HG03558 (cell line): ENCODE results near the gene RPL18A.
"Not testable (repeated sequence)": the region's sequence is repeated elsewhere in the genome, so short reads cannot be mapped to it uniquely, and the experiment has no call there.

Experiments used
- ATAC-seq: cut with Tn5 transposase; IDR thresholded peaks from one replicate; pipeline ENCODE4 v1.9.1; 2021; ENCODE audit warnings: moderate number of reproducible peaks; ENCODE audit not compliant: unreplicated experiment; ENCODE audit errors: extremely low read depth

The RPL18A gene

DNA sequence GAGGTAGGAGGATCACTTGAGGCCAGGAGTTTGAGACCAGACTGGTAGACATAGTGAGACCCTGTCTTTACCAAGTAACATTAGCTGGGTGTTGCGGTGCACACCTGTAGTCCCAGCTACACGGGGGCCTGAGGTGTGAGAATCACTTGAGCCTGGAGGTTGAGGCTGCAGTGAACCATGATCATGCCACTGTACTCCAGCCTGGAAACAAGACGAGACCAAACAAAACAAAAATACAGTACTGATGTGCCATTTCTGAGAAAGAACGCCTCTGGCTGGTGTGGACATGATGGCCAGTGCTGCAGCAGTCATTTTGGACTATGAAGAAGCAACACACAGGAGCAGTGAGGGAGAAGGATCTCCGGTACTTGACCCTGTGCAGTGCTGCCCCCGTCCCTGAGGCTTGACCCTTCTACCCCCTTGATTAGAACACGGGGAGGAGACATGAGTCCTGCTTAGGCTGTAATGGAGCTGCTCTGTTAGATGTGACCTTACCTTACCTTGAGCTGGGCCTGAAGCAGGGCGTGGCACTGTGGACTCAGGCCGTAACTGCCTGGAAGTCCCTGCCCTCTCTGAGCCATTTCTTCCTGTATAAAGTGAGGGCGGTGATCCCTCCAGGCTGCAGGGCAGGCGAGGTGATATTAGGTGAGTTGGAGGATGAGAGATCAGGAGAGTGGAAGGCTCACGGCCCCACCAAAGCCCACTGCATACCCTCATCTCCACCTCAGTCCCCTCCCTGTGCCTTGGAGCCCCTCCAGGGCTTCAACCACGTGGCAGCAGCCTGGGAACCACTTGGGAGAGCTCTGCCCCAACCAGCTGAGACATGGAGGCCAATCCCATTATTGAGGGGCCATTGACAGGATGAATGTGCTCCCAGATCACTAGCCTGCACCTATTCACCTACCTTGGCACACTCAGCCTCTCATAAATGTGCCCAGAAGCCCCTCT, 5.9 kb downstream of the RPL18A start:
- no peak for ATAC-seq

DNA sequence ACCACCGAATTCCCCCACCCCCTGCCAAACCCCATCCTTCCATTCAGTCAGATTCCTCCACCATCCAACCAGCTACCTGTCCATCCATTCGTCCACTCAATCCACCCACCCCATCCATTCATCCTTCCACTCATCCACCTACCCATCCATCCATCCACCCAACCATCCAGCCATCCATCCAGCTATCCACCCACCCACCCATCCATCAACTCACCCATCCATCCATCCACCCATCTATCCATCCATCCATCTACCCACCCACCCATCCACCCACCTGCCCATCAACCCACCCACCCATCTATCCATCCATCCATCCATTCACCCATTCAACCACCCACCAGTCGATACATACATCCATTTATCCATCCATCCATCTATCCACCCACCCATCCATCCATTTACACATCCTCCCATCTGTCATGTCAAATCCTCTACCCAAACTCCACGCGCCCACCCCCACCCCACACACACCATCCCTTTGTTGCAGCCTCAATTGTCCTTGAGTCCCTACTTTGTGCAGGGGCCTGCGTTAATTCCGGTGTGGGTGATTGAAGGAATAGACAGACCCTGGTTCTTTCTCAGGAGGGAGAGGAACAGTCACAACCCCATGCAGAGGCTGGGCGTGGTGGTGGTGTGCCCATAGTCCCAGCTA, 6.7 kb downstream of the RPL18A start:
- no peak for ATAC-seq

DNA sequence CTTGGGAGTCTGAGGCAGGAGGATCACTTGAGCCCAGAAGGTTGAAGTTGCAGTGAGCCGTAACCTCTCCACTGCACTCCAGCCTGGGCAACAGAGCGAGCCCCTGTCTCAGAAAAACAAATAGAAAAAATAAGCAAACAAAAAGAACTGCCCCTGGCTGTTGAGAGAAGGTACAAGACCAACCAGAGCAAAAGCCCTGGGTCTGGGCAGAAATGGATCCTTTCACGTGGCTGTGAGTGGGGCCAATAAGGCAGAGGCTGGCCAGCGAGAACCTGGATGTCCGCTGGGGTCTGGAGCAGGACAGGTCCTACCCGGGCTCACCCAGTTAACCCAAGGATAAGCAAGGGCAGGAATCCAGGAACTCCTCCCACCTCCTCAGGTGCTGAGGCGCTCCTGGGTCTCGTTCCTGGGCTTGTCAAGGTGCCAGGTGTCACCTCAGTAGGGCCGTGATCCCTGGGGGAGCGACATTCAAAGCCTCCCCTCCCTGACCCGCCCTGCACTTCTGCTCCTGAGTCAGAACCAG, 7.3 kb downstream of the RPL18A start:
- no peak for ATAC-seq

GRCh38 chr19:17868669-17869068, 9.0 kb downstream of the RPL18A start:
- ATAC-seq, result no peak

- no peak for ATAC-seq
These were observed 9.5 kb downstream of the RPL18A start for GRCh38 chr19:17869114-17869608.

DNA sequence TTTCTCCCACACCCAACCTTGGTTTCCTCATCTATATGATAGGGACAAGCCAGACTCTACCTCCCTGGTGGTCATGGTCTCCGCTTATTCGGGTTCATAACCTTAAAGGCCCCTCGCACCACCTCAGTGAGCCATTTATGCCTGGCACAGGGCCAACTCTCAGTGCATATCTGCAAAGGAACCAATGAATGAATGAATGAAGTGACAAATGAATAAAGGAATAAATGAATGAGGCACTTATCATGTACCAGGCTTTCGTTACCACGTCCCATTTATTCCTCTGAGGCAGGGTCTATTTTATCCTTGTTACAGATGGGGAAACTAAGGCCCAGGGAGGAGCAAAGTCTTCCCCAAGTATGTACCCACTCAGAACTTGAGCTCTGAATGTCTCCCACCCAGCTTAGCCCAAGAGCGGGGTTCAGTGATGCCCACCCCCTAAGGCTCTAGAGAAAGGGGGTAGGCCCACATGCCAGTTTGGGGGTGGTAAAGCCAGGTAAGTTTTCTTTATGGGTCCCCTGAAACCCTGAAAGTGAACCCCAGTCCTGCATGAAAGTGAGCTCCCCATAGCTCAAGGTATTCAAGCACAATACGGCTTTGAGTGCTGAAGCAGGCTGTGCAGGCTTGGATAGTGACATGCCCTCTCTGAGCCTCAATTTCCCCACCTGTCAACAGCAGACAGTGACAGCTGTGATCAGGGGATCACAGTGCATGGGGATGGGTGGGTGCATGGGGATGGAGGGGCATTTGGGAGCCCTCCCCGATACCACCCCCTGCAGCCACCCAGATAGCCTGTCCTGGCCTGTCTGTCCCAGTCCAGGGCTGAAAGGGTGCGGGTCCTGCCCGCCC, 11.5 kb downstream of the RPL18A start:
- ATAC-seq, result no peak

- ATAC-seq, result no peak
These were observed 12.2 kb downstream of the RPL18A start, which contains the start of gene SLC5A5 for GRCh38 chr19:17871878-17872250. Gene SLC5A5 (plus strand): TSS chr19:17871945. CDS start chr19:17872320, 375 bp downstream.

DNA sequence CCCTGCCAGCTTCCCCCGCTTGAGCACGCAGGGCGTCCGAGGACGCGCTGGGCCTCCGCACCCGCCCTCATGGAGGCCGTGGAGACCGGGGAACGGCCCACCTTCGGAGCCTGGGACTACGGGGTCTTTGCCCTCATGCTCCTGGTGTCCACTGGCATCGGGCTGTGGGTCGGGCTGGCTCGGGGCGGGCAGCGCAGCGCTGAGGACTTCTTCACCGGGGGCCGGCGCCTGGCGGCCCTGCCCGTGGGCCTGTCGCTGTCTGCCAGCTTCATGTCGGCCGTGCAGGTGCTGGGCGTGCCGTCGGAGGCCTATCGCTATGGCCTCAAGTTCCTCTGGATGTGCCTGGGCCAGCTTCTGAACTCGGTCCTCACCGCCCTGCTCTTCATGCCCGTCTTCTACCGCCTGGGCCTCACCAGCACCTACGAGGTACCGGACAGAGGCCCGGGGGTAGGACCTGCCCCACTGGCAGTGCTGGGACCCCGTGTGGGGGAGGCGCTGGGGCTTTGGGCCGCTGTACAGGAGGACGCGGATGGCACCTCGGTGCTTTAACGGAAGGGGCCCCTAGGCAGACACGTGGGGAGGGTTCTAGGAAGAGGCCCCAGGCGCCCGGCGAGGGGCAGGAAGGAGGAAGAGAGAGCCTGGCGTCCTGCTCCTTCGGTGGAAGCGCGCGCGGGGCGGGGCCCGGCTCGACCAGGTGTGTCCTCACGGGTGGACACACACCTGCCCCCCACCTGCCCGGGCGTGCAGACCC, 12.7 kb downstream of the RPL18A start:
- no peak for ATAC-seq

DNA sequence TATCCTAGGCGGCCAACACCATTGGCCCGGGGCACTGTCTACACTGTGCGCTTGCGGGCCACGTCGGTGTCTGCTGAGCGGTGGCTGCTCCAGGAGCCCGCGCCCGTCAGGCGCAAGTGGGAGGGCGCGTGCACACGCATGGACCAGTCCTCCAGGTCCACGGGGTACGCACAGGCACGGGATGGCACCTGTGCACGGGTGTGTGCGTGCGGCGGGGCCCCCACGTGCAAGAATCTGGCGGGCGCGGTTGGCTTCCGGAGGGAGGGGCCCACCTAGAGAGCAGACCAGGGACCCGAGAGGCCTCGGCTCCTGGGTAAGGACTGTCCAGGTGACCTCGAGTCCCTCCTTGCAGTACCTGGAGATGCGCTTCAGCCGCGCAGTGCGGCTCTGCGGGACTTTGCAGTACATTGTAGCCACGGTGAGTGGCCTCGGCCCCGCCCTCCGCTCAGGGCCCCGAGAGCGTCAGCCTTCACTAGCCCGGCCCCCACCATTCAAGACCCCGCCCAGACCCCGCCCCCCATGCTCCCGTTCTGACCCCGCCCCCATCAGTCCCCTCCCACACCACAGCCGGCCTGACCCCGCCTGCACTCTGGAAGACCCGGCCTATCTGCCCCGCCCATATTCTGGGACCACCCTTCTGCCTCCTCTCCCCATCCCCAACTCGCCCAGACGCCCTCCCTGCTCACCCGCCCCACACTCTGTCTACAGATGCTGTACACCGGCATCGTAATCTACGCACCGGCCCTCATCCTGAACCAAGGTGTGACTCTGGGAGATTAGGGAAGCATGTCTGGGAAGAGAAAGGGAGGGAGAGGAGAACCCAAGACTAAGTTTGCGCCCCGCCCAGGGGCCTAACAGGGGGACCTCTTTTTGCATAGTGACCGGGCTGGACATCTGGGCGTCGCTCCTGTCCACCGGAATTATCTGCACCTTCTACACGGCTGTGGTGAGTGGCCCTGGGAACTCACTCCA, 14.4 kb downstream of the RPL18A start:
- no peak for ATAC-seq

DNA sequence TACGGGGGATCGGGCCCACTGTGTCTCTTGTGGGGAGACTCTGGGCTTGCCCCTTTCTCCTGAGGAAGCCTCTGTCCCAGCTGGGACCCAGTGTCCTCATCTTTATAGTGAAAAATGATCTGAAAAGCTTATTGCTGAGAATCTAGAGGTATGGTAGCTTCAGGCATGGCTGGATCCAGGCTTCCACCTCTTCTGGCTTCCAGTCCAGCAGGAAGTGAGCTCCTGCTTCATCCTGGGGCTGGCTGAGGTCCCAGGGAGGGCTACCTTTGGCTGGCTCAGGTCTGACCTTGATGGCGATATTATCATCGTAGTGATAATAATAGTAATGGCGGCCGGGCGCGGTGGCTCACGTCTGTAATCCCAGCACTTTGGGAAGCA, 15.0 kb downstream of the RPL18A start:
- no peak for ATAC-seq

GRCh38 chr19:17877696-17878095, 18.0 kb downstream of the RPL18A start:
- ATAC-seq, result no peak

- ATAC-seq, result no peak
These were observed 19.8 kb downstream of the RPL18A start for GRCh38 chr19:17879466-17879865.

- no peak for ATAC-seq
These were observed 22.0 kb downstream of the RPL18A start for GRCh38 chr19:17881701-17882100.

DNA sequence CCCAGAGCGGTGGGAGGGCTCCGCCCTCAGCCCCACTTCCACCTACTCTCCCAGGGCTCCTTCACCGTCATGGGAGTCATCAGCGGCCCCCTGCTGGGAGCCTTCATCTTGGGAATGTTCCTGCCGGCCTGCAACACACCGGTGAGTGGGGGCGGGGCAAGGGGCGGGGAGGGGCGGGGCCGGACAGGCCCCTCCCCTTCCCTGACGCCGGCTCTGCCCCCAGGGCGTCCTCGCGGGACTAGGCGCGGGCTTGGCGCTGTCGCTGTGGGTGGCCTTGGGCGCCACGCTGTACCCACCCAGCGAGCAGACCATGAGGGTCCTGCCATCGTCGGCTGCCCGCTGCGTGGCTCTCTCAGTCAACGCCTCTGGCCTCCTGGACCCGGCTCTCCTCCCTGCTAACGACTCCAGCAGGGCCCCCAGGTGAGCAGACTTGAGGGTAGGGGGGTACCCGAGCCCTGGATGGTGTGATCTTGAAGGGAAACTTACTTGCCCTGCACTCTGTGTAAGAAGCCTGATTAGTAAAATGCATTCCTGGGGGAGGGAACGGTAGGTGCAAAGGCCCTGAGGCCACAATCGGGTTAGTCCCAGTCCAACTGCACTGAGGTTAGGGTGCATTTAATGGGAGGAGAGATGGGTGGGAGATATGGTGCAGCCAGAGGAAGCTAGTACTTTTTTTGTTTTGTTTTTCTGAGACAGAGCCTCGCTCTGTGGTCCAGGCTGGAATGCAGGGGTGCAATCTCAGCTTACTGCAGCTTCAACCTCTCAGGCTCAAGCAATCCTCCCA, 24.1 kb downstream of the RPL18A start:
- no peak for ATAC-seq

DNA sequence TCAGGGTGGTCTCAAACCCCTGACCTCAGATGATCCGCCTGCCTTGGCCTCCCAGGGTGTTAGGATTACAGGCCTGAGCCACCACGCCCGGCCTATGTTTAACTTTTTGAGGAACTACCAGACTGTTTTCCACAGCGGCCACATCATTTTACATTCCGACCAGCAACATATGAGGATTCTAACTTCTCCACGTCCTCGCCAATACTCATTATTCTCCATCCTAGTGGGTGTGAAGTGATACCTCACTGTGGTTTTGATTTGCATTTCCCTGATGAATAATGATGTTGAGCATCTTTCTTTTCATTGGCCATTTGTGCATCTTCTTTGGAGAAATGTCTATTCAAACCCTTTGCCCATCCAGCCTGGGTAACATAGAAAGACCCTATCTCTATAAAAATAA, 26.8 kb downstream of the RPL18A start:
- no peak for ATAC-seq

DNA sequence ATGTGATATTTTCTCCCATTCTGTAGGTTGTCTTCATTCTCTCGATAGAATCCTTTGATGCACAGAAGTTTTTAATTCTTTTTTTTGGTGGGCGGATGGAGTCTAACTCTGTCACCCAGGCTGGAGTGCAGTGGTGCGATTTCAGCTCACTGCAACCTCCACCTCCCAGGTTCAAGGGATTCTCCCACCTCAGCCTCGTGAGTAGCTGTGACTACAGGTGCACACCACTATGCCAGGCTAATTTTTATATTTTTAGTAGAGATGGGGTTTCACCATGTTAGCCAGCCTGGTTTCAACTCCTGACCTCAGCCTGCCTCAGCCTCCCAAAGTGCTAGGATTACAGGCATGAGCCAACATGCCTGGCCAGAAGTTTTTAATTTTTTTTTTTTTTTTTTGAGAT, 27.5 kb downstream of the RPL18A start:
- ATAC-seq, result not testable (repeated sequence)

GRCh38 chr19:17888260-17888659, 28.6 kb downstream of the RPL18A start:
- no peak for ATAC-seq
